Limb (tissue), 2 donors: ENCODE data around the gene EIF3K.

Experiments
- DNase-seq, 2 donors: peaks; one replicate each; pipeline ENCODE4 v3.0.0-alpha.2; 2016; ENCODE audit errors: extremely low spot score in 2 of 2

EIF3K gene

DNA sequence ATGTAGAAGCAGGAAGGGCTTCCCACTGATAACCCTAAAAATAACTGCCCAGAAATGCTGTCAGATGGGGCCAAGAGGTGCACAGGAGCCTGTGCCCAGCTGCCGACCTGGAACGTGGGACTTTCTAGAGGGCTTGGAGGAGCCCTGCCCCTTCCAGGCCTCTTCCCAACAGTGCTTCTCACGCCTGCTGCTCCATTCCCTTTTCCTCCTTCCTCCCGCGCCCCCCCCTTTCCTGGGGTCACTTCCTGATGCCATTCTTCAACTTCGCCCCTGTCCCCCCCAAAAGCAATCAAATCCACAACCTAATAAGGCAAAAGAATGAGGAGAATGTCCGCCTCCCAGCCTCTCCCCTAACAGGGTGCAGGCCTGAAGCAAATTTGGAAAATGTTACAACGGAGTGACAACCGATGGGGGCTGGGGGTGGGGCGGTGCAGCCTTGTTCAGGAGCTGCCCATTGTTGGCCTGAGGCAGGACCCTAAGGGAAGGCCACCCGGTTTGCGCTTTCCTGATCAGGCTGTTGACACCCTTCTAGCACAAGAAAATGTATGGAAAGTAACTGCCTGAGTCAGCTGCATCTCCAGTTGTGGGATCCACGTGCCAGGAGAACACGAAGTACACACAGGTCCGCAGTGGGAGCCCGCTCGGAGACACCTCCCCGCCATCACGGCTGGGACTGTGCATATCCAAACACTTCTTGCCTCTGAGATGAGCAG, 47.1 kb downstream of the EIF3K start:
- peak in 1 of 2 donors; percentile 68 for DNase-seq

DNA sequence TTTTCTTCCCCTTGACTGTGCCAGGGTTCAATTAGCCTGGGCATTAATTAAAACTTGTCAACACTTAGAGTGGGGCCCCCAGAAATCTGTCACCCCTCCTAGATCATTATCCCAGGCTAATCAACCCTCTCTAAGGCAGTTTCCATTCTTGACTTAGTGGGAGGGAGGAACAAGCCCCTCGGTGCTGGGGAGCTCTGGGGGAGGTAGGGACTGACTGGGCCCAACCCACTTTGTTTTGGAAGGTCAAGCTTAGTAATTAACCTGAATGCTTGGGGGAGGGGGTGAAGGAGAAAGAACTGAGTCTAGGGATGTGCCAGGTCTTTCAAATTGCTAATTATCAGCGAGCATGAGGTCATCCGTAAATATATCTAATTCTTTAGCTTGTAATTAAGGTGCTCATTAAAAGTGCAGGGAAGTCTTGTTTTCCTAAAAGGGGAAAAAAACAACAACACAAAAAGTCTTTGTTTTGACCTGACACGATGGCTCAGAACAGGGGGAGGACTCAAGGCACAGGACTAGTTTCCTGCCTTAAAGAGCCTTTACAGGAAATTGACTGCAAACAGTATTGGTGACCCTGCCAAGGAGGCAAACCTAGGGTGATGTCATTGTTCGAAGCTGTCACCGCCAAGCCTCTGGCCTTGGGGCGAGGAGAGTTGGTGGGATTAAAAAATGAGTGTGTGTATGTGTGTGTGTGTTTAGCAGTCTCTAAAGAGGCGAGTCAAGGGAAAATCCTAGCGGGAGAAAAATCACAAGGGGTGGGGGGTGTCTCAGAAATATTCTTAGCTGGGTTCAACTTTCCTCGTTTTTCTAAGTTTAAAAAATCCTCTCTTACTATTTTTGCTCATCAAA, 47.9 kb downstream of the EIF3K start:
- DNase-seq = no peak

DNA sequence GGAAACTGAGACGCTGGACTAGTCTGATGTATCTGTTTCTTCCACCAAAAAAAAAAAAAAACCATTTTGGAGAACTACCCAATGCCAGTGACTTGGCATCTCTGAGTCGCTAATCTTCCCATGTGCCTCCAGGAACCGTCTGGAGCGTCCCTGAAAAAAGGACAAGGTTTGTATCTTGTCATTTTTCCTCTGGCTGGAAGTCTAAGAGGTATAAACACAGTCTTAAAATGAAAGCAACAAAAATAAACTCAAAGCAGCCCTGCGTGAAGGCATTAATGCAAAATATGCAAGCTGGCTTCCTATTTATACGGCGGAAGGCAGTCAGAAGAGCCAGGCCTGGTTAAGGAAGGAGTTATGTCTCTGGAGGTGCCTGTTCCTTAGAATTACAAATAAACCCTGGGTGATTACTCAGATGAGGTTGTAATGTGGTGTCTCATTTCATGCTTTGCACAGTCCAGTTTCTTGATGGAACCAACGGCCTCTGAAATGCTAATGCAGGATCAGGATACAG, 48.7 kb downstream of the EIF3K start:
- DNase-seq = no peak

DNA sequence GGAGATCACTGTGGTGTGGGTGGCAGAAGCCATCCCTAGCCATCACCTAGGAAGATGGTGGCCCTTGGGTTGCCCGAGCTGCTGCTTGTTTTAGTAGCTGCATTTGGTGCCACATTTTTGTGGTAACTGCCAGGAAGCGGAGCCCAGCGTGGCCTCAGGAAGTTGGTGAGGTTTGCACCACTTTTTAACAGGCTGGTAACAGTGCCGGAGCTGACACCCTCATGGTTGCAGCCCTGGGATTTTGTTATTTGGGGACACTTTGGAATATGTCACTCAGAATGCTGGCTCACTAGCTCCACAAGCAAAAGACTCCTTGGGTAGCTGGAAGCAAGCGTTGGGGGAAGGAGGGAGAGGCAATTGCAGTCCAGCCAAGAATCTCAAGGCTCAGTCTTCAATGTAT, 50.6 kb downstream of the EIF3K start:
- no peak for DNase-seq

DNA sequence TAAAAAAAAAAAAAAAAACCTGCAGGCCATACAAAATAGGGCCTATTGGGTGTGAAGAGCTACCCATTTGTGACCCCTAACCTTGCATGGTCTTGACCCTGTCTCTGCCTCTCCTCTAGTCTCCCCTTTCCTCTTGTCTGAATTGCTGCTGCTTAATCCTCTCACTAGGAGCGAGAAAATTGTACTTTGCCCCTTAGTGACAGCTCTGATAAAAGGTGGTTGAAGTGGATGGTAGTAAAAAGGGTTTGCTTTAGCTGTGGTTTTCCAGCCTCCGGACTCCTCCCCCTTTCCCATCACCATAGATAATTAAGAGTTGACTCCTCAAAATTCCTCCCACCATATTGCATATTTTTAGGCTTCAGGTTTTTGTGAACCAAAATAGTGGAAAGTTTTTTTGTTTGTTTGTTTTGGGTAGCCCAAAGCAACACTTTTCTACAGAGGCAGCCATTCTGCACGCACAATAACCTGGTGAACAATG, 52.0 kb downstream of the EIF3K start:
- no peak for DNase-seq

DNA sequence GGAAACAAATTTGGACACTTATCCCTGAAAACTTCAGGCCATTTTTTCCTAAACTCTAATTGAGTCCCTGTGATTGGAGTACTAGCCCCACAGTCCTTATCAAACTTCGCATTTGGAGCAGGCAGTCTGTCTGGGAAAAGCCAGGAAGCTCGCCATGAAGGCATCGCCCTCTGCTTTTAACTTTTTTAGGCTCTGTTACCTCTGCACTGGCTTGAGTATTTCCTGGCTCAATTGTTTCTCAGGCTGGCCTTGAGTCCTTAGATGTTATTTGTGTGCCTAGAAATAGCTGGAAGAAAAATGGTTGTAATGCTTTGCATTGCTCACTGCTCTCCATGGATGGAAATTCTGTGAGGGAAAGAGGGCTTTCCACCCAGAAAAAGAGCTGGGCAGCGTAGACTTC, 52.7 kb downstream of the EIF3K start:
- DNase-seq = no peak

DNA sequence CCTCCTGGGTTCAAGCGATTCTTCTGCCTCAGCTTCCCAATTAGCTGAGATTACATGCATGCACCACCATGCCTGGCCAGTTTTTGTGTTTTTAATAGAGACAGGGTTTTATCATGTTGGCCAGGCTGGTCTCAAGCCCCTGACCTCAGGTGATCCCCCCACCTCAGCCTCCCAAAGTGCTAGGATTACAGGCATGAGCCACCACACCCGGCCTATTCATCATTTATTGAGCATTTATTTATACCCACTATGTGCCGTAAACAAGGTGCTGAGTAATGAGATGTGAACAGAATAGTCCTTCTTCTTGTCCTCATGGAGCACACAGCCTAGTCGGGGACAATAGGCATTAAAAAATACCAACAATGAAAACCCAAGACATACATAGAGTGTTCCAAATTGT, 54.0 kb downstream of the EIF3K start:
- no peak for DNase-seq

DNA sequence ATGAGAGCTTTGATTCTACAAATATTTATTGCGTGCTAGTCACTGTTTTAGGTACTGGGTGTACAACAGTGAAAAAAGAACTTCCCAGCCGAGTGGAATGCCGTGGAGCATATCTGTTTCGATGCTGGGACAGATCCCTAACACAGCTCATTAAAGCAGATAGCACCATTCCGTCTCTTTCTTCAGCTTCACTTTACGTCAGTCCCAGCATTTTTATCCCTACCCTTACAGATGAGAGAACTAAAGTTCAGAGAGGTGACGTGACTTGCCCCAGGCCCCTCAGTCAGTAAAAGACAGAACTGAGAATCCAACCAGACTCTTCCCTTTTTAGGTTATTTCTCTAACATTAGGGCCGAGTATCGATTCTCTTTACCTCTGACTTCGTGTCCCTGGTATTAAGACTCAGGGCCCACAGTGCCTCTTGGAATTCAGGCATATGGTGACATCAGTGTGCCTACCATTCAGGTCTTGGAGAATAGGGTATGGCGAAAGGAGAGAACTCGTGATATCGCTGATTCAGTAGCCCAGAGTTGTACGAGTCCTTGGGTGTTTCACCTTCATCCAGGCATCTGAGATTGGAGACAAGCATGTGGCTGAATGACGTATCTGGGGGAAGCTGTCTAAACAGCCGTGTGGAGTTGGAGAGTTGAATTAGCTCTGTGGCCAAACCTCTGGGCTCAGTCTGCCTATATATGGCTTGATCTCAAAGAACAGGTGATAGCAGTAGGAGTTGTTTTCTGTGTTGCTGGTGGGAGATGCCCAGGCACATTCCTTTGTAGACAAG, 55.6 kb downstream of the EIF3K start:
- DNase-seq = peak in 1 of 2 donors; percentile 47

DNA sequence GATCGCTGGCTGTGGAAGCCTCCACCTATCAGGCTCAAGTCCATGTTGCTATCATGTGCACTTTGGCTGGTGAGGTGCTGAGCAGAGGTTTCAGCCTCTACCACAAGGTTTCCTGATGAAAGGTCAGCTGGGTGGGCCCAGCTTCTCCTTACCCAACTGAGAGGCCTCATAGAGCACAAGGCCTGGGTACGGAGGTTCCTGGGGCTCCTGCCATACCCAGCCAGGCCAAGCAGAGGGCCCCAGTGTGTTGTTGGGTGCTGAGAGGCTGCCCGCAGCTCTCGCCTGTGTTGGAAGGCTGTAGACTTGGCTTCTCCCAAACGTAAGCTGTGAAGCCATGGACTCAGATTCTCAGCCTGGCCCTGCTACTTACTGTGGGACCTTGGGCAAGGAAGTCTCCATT, 56.6 kb downstream of the EIF3K start:
- no peak for DNase-seq

DNA sequence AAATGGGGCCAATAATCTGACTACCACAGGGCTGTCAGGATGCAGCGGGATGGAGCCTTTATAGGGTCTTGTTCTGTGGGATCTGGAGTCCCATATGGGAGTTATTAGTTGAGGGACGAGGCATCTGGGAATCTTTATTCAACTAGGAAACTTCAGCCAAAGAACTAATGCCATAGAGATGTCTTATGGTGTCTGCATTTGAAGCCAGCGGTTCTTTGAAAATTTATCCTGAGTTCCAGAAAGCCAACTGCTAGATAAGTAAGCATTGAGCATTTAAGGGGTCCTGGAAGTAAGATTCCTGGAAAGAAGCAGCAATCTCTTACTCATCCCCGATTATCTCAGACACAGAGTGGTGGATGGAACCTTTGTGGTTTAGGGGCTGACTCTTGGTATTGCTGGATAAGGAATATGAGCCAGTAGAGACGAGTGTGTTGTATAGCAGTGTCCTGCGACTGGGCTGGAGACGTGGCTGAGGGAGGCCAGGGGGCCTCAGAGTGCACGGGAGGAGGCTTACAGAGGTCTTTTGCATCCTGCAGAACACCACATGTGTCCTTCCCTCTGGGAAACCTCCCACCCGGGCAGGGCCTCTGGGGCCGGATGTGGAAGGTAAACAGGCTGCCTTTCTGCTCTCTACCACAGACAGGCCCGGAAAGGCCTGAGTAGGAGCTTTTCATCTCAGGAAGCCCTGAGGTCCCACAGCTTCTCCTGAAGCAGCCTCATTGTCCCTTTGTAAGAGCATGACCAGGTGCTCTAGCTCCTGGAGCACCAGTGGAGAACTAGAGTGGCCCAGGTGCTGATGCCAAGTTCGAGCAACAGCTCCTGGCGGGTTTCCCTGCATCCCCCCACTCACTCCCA, 57.3 kb downstream of the EIF3K start:
- DNase-seq = no peak

DNA sequence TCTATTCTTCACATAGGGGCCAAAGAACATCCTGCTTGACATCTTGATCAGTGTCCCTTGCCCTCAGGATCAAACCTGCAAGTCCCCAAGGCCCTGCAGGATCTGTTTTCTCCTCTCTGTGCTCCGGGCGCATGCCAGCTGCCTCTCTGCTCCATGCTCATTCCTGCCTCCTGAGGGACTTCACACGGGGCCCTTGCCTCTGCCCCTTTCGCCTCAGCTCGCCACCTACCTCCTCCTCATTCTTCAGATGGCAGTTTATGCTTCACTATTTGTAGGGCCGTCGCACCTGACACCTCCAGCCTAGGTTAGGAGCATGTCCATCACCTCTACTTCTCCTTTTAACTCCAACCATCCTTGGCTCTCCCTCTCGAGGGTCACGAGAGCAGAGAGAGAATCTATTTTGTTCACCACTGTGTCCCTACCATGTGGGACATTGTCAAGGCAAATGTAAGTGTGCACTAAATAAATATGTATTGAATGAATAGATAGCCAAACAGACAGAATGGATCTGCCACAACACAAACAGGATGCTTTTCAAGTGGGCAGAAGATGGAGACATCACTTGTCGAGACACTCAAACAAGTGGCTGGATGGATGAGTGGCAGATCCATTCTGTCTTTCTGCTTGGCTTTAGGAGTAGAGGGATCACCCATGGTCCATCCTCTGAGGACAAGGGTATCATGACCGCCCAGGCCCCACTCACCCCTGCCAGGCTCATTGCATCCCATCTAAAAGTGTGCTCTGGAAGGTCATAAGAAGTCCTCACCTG, 58.1 kb downstream of the EIF3K start:
- DNase-seq = no peak

DNA sequence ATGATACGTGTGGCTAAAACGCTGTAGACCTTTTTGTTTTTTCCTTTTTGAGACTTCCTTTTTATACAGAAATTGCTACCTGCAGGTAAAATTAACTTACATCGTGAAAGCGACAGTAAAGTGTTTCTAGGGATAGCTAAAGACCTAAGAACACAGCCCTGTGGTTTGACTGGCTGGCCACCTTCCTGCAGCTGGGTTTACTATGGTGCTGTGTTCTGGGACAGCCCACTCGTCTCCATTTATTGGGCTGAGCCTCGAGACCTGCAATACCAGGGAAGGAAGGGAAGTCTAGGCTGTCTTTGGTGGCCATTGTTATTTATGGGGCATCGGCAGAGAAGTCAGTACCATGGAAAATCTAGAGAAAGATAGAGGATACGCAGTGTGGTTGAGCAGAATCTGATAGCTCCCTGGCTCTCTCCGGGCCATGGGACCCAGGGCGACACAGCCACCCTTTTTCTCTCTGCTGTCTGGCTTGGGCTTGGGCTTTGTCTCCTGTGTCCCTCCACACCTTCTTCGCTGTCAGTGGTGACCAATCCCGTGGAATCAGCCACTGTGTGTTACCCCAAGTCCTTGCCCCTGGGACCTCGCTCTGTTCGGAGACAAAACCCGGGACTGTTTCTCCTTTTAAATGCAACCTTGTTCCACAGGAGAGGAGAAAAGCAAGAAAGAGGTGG, 59.4 kb downstream of the EIF3K start:
- no peak for DNase-seq

DNA sequence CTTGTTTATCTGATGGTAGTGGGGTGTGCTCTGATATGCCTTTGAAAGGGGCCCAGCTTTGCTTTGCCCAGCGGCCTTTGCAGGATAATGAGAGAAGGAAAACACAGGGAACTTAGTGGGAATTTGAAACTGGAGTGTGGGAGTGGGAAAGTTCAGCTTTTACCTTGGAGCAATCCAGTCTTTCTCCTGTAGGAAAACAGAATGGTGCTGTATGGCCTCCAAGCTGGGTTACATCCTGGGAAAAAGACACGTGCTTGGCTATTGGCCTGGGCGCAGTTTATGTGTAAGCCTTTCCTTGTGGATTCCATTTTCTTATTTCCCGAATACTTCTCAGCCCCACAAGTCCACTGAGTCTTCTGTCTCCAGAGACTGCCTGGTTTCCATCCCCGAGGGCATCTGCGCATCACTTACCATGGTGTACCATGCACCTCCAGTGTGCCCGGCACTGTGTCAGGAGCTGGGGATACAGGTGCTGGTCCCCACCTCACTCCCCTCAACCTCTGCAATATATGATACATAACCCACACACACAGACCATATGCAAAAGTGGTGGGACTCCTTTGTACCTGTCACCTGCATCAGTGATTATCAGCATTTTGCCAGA, 60.0 kb downstream of the EIF3K start:
- DNase-seq = no peak

DNA sequence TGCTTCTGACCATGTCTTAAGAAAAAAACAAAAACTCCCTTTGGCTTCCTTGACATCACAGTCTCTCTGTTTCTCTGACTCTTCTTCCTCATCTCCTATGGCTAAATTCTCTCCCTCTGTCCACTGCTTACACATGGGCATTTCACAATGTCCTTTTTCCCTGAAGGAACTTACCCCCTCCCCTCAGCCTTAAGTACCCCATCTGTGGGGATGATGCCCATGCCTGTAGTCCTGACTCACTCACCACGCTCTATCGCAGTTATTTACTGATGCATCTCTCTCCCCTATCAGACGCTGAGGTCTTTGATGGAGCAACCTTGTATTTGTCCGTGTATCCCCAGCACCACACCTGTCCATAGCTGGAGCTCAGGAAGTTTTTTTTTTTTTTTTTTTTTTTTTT, 60.9 kb downstream of the EIF3K start:
- no peak for DNase-seq

DNA sequence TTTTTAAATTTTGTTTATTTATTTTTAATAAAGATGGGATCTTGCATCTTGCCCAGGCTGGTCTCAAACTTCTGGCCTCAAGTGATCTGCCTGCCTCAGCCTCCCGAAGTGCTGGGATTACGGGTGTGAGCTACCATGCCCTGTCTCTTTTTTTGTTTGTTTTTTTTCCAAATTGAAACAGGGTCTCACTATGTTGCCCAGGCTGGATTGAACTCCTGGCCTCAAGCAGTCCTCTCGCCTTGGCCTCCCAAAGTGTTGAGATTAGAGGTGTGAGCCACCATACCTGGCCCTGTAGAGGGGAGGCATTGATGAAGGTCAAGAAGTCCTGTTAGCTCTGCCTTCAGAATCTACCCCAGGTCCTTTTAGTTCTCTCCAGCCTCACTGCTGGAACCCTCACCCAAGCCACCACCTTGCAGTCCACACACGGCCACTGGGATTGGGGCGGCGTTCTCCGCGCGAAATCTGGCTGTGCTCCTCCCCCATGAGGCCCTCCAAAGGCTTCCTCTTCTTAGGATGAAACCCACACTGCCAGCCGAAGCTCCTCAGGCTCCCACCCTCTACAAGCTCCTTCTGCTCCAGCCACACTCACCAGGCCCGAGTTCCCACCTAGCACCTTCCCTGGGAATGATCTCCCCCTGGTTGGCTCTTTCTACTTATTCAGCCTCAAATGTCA, 63.3 kb downstream of the EIF3K start:
- no peak for DNase-seq

DNA sequence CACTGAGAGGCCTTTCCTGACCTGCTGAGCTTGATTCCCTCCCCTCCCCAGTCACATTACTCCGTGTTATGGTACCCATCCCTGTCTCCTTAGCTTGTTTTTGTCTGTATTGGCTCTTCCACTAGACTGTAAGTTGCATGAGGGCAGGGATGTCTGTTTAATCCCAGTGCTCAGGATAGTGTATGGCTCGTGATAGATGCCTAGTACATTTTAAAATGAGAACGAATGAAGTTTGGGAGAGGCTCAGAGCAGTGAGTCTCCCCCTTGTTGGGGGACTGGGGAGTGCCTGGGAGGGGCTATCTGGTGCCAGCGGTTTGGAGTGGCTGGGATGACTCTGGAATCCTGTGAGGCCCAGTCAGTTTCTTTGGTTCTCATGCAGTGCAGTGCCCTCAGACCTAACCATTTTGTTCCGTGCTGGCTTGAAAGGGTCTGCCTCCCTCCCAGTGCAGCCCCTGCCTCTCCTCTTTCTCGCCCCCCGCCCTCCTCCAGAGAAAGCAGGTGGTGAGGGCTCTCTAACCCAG, 63.9 kb downstream of the EIF3K start:
- DNase-seq = no peak

DNA sequence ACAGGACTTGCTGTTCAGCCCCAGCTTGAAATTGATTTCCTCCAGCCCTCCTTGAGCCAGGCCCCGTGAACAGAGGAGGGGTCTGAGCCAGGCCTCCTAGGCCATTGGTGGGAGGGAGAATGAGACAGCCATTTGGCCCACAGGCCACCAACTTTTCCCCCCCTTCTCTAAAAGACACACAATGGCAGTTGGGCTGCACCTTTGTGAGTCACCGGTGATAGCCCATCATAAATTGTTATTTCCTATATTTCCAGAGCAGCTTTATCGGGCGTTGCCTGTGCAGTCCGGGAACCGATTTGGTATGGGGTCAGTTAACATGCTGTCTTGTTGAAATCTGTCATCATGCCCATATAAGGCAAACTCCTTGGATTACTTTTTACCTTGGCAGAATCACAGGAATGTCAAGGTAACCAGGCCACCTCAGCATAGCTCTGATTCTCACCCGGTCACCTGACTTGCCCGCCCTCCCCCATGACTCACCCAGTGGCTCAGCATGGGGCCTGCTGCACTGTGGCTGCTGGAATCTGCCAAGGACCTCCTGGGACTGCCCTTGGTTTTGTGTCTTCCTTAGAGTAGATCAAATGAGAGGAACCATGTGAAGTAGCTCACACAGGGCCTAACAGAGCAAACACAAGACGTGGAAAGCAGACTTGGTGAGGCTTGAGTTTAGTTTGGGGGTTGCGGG, 64.5 kb downstream of the EIF3K start:
- DNase-seq = no peak
